Prostate gland (tissue), 2 donors: ENCODE data around the gene NSD2. TPM values are rescaled to one million over a fixed set of nuclear protein-coding genes. Genes with fewer than 3 reads are reported as not detected.

Source experiments
- DNase-seq: peaks from one replicate; pipeline ENCODE4 v3.0.0-alpha.2; 2019; ENCODE audit warnings: low spot score
- H3K27ac ChIP-seq, 2 donors: fragments of 200-600 bp; sonication (generic); 2 replicates each; pipeline ENCODE4 v1.5.1; 2017 to 2019
- H3K27me3 ChIP-seq: fragments of 200-600 bp; sonication (generic); replicated peaks from 2 replicates; pipeline ENCODE4 v1.5.1; 2019; ENCODE audit not compliant: insufficient read depth
- H3K36me3 ChIP-seq, 2 donors: fragments of 200-600 bp; sonication (generic); 1 replicate in 1 of 2; 2 replicates in 1 of 2; pipeline versions ENCODE4 v1.5.1 to v1.8.1; 2017 to 2019
- H3K4me1 ChIP-seq: fragments of 200-600 bp; sonication (generic); replicated peaks from 2 replicates; pipeline ENCODE4 v1.5.1; 2019
- H3K4me3 ChIP-seq, 2 donors: fragments of 200-600 bp; sonication (generic); 2 replicates each; pipeline ENCODE4 v1.5.1; 2017 to 2019
- H3K9me3 ChIP-seq: fragments of 200-600 bp; sonication (generic); 2 replicates; pipeline ENCODE4 v1.5.1; 2017
- POLR2A ChIP-seq: fragments of 450-650 bp; IDR thresholded peaks from one replicate; pipeline ENCODE4 v1.6.1; 2016; ENCODE audit warnings: antibody characterized with exemption, mild to moderate bottlenecking
- POLR2AphosphoS5 ChIP-seq: sonication (generic); formaldehyde crosslinking; IDR thresholded peaks from one replicate; pipeline ENCODE4 v1.6.1; 2017; ENCODE audit warnings: antibody characterized with exemption
- WGBS: methylation state at CpG from one replicate; pipeline ENCODE4 v1.1.5; 2018; 5-methylcytosine and 5-hydroxymethylcytosine counted together
- intact Hi-C: fragments of 100-400 bp; cut with DNase I; formaldehyde crosslinking; loops from one replicate; pipeline ENCODE4 v1.14.2; 2022
- total RNA-seq, 2 donors: library from RNA; depleted of rRNA; stranded (reverse); fragments of >200 nt; gene quantifications; one replicate each; pipeline ENCODE4 v1.1.0, GENCODE V29; 2016
- TF ChIP-seq, protein P1 (sequence below), 4 experiments: fragments of 200-600 bp in 2 of 4; fragments of 450-650 bp in 2 of 4; sonication (generic) in 2 of 4; IDR thresholded peaks; 1 replicate in 3 of 4; 2 replicates in 1 of 4; pipeline ENCODE4 v1.5.1; 2016 to 2019; ENCODE audit warnings: antibody characterized with exemption in 4 of 4, mild to moderate bottlenecking in 2 of 4, moderate library complexity in 2 of 4

The NSD2 gene
- total RNA-seq, 2 donors from 2014 or later, result 18.0 to 75.0 TPM

DNA sequence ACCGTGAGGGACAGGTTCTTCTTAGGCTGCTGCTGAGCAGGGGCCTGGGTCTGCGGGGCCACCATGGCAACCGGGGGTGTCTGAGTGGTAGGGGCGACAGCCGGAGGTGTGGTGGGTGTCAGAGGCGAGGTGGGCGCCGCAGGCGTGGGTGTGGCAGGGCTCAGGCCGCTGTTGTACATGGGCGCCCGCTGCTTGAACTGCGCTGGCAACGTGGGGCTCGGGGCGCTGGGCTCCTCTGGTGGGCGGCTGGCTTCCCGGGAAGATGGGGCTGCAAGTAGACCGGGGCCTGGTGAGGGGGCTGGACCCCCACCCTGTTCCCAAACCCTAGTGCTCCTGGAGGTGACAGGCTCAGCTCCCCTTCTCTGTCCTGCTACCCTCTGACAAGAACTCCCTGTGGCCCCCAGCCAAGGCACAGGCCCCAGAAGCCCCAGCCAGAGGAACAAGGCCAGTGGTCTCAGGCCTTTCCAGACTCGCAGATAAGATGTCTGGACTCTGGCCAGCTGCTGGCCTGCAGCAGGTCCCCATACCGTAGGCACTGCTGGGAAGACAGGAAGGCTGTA is 112.7 kb downstream of the NSD2 start:
- H3K27ac ChIP-seq, result no peak overlapping the region
- H3K36me3 ChIP-seq, result peaks cover 4 to 27% of the 10 kb centered on the region in 2 donors
- H3K4me1 ChIP-seq, result no peaks in the 10 kb centered on the region
- 87% methylated on average over 20 of the region's 21 CpGs for WGBS
- H3K4me3 ChIP-seq, result no peak overlapping the region
- no peaks in the 10 kb centered on the region for H3K9me3 ChIP-seq
- intact Hi-C loops, result no loop called here
- H3K27me3 ChIP-seq, result no peaks in the 10 kb centered on the region
- DNase-seq, result no peak
- TF ChIP-seq, protein P1, sequence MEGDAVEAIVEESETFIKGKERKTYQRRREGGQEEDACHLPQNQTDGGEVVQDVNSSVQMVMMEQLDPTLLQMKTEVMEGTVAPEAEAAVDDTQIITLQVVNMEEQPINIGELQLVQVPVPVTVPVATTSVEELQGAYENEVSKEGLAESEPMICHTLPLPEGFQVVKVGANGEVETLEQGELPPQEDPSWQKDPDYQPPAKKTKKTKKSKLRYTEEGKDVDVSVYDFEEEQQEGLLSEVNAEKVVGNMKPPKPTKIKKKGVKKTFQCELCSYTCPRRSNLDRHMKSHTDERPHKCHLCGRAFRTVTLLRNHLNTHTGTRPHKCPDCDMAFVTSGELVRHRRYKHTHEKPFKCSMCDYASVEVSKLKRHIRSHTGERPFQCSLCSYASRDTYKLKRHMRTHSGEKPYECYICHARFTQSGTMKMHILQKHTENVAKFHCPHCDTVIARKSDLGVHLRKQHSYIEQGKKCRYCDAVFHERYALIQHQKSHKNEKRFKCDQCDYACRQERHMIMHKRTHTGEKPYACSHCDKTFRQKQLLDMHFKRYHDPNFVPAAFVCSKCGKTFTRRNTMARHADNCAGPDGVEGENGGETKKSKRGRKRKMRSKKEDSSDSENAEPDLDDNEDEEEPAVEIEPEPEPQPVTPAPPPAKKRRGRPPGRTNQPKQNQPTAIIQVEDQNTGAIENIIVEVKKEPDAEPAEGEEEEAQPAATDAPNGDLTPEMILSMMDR (IDR thresholded peaks at IDR 0.05), result no peak
- no peak for TF ChIP-seq POLR2AphosphoS5
- no peak for TF ChIP-seq POLR2A

DNA sequence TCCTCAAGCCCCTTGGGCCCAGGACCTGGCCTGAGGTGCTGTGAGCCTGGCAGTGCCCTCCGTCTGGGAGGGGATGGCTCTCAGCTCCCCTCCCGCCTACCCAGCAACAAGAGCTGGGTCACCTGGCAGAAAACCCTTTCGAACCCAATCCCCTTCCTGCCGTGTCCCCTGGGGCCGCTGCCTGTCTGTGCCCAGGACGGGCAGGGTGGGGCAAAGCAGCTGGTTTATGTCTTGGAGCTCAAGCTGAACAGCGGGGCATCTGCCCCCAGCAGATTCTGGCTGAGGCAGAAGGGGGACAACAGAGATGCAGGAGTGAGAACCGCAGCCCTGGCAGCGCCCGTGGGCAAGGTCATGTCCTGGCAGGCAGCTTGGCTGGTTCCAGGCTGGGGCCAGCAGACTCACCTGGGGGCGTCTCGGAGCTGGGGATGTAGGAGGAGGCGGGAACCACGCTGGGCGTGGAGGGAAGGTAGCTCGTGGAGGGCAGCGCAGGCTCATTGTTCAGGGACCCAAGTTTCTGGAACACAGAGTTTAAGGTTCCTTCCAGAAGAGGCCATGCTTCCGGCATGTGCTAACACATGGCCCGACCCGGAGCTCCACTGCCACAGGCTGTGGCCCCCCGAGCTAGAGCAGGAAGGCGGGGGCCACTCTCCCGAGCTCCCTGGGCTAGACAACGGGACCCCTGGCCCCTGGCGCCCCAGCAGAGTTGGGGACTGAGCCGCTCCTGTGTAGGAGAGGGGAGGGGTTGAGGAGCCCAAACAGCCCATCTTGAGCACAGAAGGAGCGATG is 113.4 kb downstream of the NSD2 start:
- TF ChIP-seq, protein P1 (IDR thresholded peaks at IDR 0.05), result no peak
- no peak for TF ChIP-seq POLR2A
- TF ChIP-seq POLR2AphosphoS5, result no peak
- peaks cover 4 to 31% of the 10 kb centered on the region in 2 donors for H3K36me3 ChIP-seq
- H3K4me1 ChIP-seq, result no peaks in the 10 kb centered on the region
- no peaks in the 10 kb centered on the region for H3K9me3 ChIP-seq
- 69% methylated on average over 27 of the region's 27 CpGs for WGBS
- no peaks in the 10 kb centered on the region for H3K27me3 ChIP-seq
- intact Hi-C loops, result no loop called here
- H3K4me3 ChIP-seq, result no peak overlapping the region
- no peak for DNase-seq
- no peak overlapping the region for H3K27ac ChIP-seq

DNA sequence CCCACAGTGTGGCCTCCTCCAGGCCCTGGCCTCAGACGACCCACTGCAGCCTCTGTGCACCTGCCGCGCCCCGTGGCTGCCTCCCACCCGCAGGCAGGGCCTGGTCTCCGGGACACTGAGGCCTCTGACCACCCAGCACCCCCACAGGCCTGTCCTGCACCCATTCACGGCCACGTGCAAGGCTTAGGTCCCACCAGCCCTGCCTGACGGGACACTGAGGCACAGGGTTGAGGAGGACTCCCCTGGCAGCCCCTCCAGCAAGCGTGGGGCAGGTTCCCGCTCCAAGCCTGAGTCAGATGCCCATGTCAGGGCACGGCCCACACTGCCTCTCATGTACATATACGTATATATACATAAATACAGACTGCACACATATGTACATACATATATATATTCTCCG is 114.1 kb downstream of the NSD2 start:
- Histone ChIP-seq H3K4me3 (no peak overlapping the region), H3K27ac (no peak overlapping the region), H3K27me3 (no peaks in the 10 kb centered on the region), H3K9me3 (no peaks in the 10 kb centered on the region), H3K36me3 (peaks cover 4 to 32% of the 10 kb centered on the region in 2 donors), H3K4me1 (no peaks in the 10 kb centered on the region)
- no peak for DNase-seq
- TF ChIP-seq POLR2AphosphoS5 (no peak), POLR2A (no peak)
- TF ChIP-seq, protein P1 (IDR thresholded peaks at IDR 0.05), result no peak
- WGBS, result 96% methylated on average over 14 of the region's 14 CpGs
- intact Hi-C loops, result no loop called here

DNA sequence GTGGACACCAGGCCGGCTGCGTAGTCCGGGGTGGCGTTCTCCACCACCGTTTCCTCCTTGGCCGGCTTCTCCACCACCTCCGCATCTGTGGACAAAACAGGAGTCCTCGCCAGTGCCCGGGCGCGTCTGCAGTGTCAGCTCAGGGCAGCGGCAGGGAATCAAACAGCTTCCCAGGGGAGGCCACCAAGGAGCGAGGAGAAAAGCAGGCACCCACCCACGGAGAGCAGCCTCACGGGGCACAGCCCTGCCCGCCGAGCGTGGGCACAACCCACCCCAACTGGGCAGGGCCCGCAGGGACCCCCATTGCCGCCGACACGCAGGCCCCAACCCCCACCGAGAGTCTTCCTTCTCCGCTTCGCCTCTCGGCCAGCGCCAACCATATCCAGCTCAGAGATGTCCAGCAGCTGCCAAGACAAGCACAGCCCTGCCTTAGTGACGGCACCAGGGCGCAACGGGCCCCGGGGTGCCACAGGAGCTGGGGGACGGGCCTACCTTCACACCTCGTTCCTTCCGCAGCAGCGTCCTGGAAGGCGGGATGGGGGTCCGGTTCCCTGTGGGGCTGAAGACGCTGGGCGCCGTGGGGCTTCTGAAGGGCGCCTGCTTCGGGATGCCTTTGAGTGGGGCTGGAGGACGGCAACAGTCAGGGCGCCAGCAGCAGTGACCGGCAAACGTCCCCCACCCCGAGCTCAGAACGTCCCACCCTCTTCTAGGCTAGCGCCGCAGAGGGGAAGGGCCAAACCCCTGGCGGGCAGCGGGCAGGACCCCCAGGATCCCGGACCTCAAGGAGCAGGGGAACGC is 114.8 kb downstream of the NSD2 start:
- WGBS, result 90% methylated on average over 54 of the region's 54 CpGs
- Histone ChIP-seq H3K27ac (no peak overlapping the region), H3K4me3 (no peak overlapping the region), H3K27me3 (no peaks in the 10 kb centered on the region), H3K36me3 (peaks cover 4 to 32% of the 10 kb centered on the region in 2 donors), H3K9me3 (no peaks in the 10 kb centered on the region), H3K4me1 (no peaks in the 10 kb centered on the region)
- intact Hi-C loops, result no loop called here
- TF ChIP-seq POLR2A, result no peak
- no peak for TF ChIP-seq POLR2AphosphoS5
- TF ChIP-seq, protein P1 (IDR thresholded peaks at IDR 0.05), result no peak
- DNase-seq, result no peak
